ENCODE results near the gene TK1.
"Not testable (repeated sequence)": the region's sequence is repeated elsewhere in the genome, so short reads cannot be mapped to it uniquely, and the experiment has no call there.

TK1 gene

GRCh38 chr17:78143214-78144146 is 43.4 kb downstream of the TK1 start:
- H3K27me3 ChIP-seq (ENCODE audit: control insufficient read depth in 1 of 2, insufficient read depth in 2 of 2, low read length in 2 of 2) = no peaks in the 10 kb centered on the region
- H3K9me3 ChIP-seq (ENCODE audit: low read length) = no peaks in the 10 kb centered on the region
- peaks cover 24% of the 10 kb centered on the region for H3K4me1 ChIP-seq (ENCODE audit: insufficient read depth, low read length)
- H3K9ac ChIP-seq (ENCODE audit: low read length) = no peak overlapping the region
- H3K27ac ChIP-seq (ENCODE audit: low read depth, low read length) = no peak overlapping the region
- no peaks in the 10 kb centered on the region for H3K36me3 ChIP-seq (ENCODE audit: insufficient read depth, low read length)
- H3K4me3 ChIP-seq (ENCODE audit: low read depth in 1 of 2, low read length in 2 of 2) = no peak overlapping the region

- no peaks in the 10 kb centered on the region for H3K9me3 ChIP-seq (ENCODE audit: low read length)
These were observed 44.6 kb downstream of the TK1 start for GRCh38 chr17:78142119-78142861.

GRCh38 chr17:78141437-78142118 is 45.3 kb downstream of the TK1 start:
- Histone ChIP-seq H3K9ac (ENCODE audit: low read length) (no peak overlapping the region), H3K27ac (ENCODE audit: low read depth, low read length) (no peak overlapping the region), H3K9me3 (ENCODE audit: low read length) (no peaks in the 10 kb centered on the region), H3K27me3 (ENCODE audit: control insufficient read depth in 1 of 2, insufficient read depth in 2 of 2, low read length in 2 of 2) (no peaks in the 10 kb centered on the region), H3K4me3 (ENCODE audit: low read depth in 1 of 2, low read length in 2 of 2) (no peak overlapping the region), H3K4me1 (ENCODE audit: insufficient read depth, low read length) (peaks cover 24% of the 10 kb centered on the region), H3K36me3 (ENCODE audit: insufficient read depth, low read length) (no peaks in the 10 kb centered on the region)

More at GRCh38 chr17:78142119-78142861, 44.6 kb downstream of the TK1 start:
- Histone ChIP-seq H3K9ac (ENCODE audit: low read length) (no peak overlapping the region), H3K36me3 (ENCODE audit: insufficient read depth, low read length) (no peaks in the 10 kb centered on the region), H3K4me3 (ENCODE audit: low read depth in 1 of 2, low read length in 2 of 2) (no peak overlapping the region), H3K27me3 (ENCODE audit: control insufficient read depth in 1 of 2, insufficient read depth in 2 of 2, low read length in 2 of 2) (no peaks in the 10 kb centered on the region), H3K27ac (ENCODE audit: low read depth, low read length) (no peak overlapping the region), H3K4me1 (ENCODE audit: insufficient read depth, low read length) (peaks cover 24% of the 10 kb centered on the region)

GRCh38 chr17:78140169-78141051 is 46.4 kb downstream of the TK1 start:
- Histone ChIP-seq H3K4me3 (ENCODE audit: low read depth in 1 of 2, low read length in 2 of 2) (no peak overlapping the region), H3K27ac (ENCODE audit: low read depth, low read length) (no peak overlapping the region), H3K9ac (ENCODE audit: low read length) (no peak overlapping the region), H3K27me3 (ENCODE audit: control insufficient read depth in 1 of 2, insufficient read depth in 2 of 2, low read length in 2 of 2) (no peaks in the 10 kb centered on the region), H3K4me1 (ENCODE audit: insufficient read depth, low read length) (peaks cover 19% of the 10 kb centered on the region), H3K36me3 (ENCODE audit: insufficient read depth, low read length) (no peaks in the 10 kb centered on the region), H3K9me3 (ENCODE audit: low read length) (no peaks in the 10 kb centered on the region)

GRCh38 chr17:78139861-78140168 is 47.0 kb downstream of the TK1 start:
- not testable (repeated sequence) for H3K27ac ChIP-seq (ENCODE audit: low read depth, low read length); H3K9ac ChIP-seq (ENCODE audit: low read length); H3K27me3 ChIP-seq (ENCODE audit: control insufficient read depth in 1 of 2, insufficient read depth in 2 of 2, low read length in 2 of 2); H3K9me3 ChIP-seq (ENCODE audit: low read length); H3K4me3 ChIP-seq (ENCODE audit: low read depth in 1 of 2, low read length in 2 of 2); H3K36me3 ChIP-seq (ENCODE audit: insufficient read depth, low read length)
- peaks cover 13% of the 10 kb centered on the region for H3K4me1 ChIP-seq (ENCODE audit: insufficient read depth, low read length)

GRCh38 chr17:78138204-78139060 is 48.4 kb downstream of the TK1 start:
- Histone ChIP-seq H3K9me3 (ENCODE audit: low read length) (no peaks in the 10 kb centered on the region), H3K36me3 (ENCODE audit: insufficient read depth, low read length) (no peaks in the 10 kb centered on the region), H3K4me3 (ENCODE audit: low read depth in 1 of 2, low read length in 2 of 2) (no peak overlapping the region), H3K27me3 (ENCODE audit: control insufficient read depth in 1 of 2, insufficient read depth in 2 of 2, low read length in 2 of 2) (peaks cover 0 to 6% of the 10 kb centered on the region in 2 donors), H3K9ac (ENCODE audit: low read length) (no peak overlapping the region), H3K4me1 (ENCODE audit: insufficient read depth, low read length) (no peaks in the 10 kb centered on the region), H3K27ac (ENCODE audit: low read depth, low read length) (no peak overlapping the region)

GRCh38 chr17:78137392-78138203 is 49.3 kb downstream of the TK1 start:
- no peak overlapping the region for H3K27ac ChIP-seq (ENCODE audit: low read depth, low read length)
- no peak overlapping the region for H3K9ac ChIP-seq (ENCODE audit: low read length)
- H3K4me3 ChIP-seq (ENCODE audit: low read depth in 1 of 2, low read length in 2 of 2) = no peak overlapping the region
- H3K27me3 ChIP-seq (ENCODE audit: control insufficient read depth in 1 of 2, insufficient read depth in 2 of 2, low read length in 2 of 2) = peaks cover 0 to 8% of the 10 kb centered on the region in 2 donors
- H3K4me1 ChIP-seq (ENCODE audit: insufficient read depth, low read length) = no peaks in the 10 kb centered on the region
- H3K36me3 ChIP-seq (ENCODE audit: insufficient read depth, low read length) = no peaks in the 10 kb centered on the region
- no peaks in the 10 kb centered on the region for H3K9me3 ChIP-seq (ENCODE audit: low read length)

GRCh38 chr17:78135858-78136500 is 50.9 kb downstream of the TK1 start:
- no peak overlapping the region for H3K4me3 ChIP-seq (ENCODE audit: low read depth in 1 of 2, low read length in 2 of 2)
- H3K9me3 ChIP-seq (ENCODE audit: low read length) = no peaks in the 10 kb centered on the region
- no peak overlapping the region for H3K9ac ChIP-seq (ENCODE audit: low read length)
- H3K36me3 ChIP-seq (ENCODE audit: insufficient read depth, low read length) = no peaks in the 10 kb centered on the region
- peaks cover 0 to 24% of the 10 kb centered on the region in 2 donors for H3K27me3 ChIP-seq (ENCODE audit: control insufficient read depth in 1 of 2, insufficient read depth in 2 of 2, low read length in 2 of 2)
- no peaks in the 10 kb centered on the region for H3K4me1 ChIP-seq (ENCODE audit: insufficient read depth, low read length)
- H3K27ac ChIP-seq (ENCODE audit: low read depth, low read length) = no peak overlapping the region

GRCh38 chr17:78134899-78135385 is 51.9 kb downstream of the TK1 start:
- Histone ChIP-seq H3K27me3 (ENCODE audit: control insufficient read depth in 1 of 2, insufficient read depth in 2 of 2, low read length in 2 of 2) (peaks cover 0 to 34% of the 10 kb centered on the region in 2 donors), H3K4me1 (ENCODE audit: insufficient read depth, low read length) (peaks cover 5% of the 10 kb centered on the region), H3K9me3 (ENCODE audit: low read length) (no peaks in the 10 kb centered on the region), H3K9ac (ENCODE audit: low read length) (no peak overlapping the region), H3K27ac (ENCODE audit: low read depth, low read length) (no peak overlapping the region), H3K36me3 (ENCODE audit: insufficient read depth, low read length) (no peaks in the 10 kb centered on the region), H3K4me3 (ENCODE audit: low read depth in 1 of 2, low read length in 2 of 2) (no peak overlapping the region)
